Fibroblast of mammary gland (primary cell): ENCODE data around the gene QPRT.
A peak's percentile ranks its signal among the peaks of the same experiment; 100 is the strongest.
"Not testable (repeated sequence)": the region's sequence is repeated elsewhere in the genome, so short reads cannot be mapped to it uniquely, and the experiment has no call there.

Experiments used
- DNase-seq: peaks from one replicate; pipeline ENCODE4 v3.0.0-alpha.2; 2010; ENCODE audit warnings: low read depth
- H3K4me3 ChIP-seq: 2 replicates; pipeline ENCODE4 v1.5.1; 2011; ENCODE audit warnings: low read depth, mild to moderate bottlenecking, low read length, moderate library complexity; ENCODE audit not compliant: control insufficient read depth
- TF ChIP-seq, protein P1 (sequence below): conservative IDR thresholded peaks from 2 replicates; pipeline ENCODE4 v1.5.1; 2011; ENCODE audit warnings: low read depth, low read length, inconsistent platforms; ENCODE audit not compliant: control insufficient read depth, insufficient read depth

Gene QPRT

DNA sequence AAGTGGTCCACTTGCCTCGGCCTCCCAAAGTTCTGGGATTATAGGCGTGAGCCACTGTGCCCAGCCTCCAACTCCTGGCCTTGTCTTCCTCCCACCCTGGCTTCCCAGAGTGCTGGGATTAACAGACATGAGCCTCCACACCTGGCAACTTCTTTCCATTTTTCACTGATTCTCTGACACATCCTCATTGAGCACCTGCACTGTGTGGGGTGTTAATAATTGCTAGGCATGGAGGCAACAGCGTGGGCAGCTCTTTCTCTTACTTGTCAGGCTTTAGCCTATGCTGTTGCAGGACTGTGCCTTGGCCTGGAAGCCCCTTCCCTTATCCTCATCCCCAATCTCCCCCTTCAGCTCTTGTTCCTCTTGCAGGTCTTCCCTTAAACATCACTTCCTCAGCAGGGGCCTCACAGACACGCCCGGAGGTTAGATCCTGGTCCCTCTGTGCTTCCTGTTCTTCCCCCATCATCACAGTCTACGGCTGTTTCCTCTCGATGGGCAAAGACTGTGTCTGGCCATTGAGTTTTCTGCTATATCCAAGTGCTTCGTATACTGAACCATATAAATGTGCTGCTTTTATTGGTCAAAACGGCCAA lies 7.9 kb downstream of the QPRT start:
- H3K4me3 ChIP-seq, result no peak overlapping the region
- TF ChIP-seq, protein P1, sequence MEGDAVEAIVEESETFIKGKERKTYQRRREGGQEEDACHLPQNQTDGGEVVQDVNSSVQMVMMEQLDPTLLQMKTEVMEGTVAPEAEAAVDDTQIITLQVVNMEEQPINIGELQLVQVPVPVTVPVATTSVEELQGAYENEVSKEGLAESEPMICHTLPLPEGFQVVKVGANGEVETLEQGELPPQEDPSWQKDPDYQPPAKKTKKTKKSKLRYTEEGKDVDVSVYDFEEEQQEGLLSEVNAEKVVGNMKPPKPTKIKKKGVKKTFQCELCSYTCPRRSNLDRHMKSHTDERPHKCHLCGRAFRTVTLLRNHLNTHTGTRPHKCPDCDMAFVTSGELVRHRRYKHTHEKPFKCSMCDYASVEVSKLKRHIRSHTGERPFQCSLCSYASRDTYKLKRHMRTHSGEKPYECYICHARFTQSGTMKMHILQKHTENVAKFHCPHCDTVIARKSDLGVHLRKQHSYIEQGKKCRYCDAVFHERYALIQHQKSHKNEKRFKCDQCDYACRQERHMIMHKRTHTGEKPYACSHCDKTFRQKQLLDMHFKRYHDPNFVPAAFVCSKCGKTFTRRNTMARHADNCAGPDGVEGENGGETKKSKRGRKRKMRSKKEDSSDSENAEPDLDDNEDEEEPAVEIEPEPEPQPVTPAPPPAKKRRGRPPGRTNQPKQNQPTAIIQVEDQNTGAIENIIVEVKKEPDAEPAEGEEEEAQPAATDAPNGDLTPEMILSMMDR, result no peak

GRCh38 chr16:29687755-29688154 lies 8.8 kb downstream of the QPRT start:
- no peak overlapping the region for H3K4me3 ChIP-seq
- DNase-seq, result no peak
- TF ChIP-seq, protein P1, result no peak

More for the DNA sequence above, 7.9 kb downstream of the QPRT start:
- DNase-seq, result no peak

DNA sequence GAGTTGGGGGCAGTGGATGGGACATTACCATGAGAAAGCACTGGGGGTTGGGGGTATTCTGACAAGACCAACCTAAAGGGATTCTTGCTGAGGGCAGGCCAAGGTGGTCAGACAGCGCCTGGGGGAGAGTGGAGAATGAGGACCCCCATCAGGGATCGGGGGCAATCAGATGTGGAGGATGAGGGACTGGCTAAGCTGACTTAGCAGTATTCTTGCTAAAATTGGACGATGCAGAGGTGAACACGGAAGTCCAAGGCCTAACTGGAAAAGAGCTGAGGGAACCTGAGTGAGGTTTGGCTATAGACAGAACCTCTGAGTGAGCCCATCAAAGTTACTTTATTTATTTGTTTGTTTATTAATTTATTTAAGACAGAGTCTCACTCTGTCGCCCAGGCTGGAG lies 9.2 kb downstream of the QPRT start:
- TF ChIP-seq, protein P1, result no peak
- no peak for DNase-seq
- H3K4me3 ChIP-seq, result no peak overlapping the region

- not testable (repeated sequence) for H3K4me3 ChIP-seq, DNase-seq
Observed at GRCh38 chr16:29689490-29690351, 10.7 kb downstream of the QPRT start.

GRCh38 chr16:29692606-29693005 lies 13.6 kb downstream of the QPRT start:
- not testable (repeated sequence) for H3K4me3 ChIP-seq, DNase-seq

- DNase-seq, result peak; percentile 84
- H3K4me3 ChIP-seq, result no peak overlapping the region
- TF ChIP-seq, protein P1, result no peak
Observed at GRCh38 chr16:29694384-29695195, 15.6 kb downstream of the QPRT start.

- DNase-seq, H3K4me3 ChIP-seq: not testable (repeated sequence)
Observed at GRCh38 chr16:29695675-29696074, 16.7 kb downstream of the QPRT start.

- no peak for DNase-seq
- no peak overlapping the region for H3K4me3 ChIP-seq
- TF ChIP-seq, protein P1, result no peak
Observed at GRCh38 chr16:29696881-29697331, 17.9 kb downstream of the QPRT start.
